MV-4-11 (cell line): ENCODE measurements around the gene SLC31A2.
A peak's percentile ranks its signal among the peaks of the same experiment; 100 is the strongest.

Source experiments
- DNase-seq: peaks from one replicate; lab custom pipeline; 2025; lab: John Stamatoyannopoulos, UW

SLC31A2 gene

GRCh38 chr9:113151696-113152630, 1.2 kb downstream of the SLC31A2 start:
- DNase-seq, result peak; percentile 42

DNA sequence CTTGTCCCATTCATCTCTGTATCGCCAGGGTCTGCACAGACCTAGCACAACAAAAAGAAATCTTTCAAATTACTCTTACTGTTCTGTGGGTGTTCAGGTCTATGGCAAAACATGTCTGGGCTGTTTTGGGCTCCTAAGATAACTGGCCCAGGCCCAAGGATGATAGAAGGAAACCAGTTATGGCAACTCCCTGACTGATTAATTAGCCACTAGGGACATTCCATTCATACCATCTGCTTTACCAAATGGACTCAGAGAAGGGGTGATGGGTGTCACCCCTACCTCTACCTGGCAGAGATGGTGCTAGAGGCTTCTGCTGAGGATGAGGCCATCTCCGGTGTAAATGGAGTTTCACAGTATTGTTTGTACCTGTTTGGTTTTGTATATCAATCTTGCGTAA, 1.9 kb downstream of the SLC31A2 start:
- no peak for DNase-seq

DNA sequence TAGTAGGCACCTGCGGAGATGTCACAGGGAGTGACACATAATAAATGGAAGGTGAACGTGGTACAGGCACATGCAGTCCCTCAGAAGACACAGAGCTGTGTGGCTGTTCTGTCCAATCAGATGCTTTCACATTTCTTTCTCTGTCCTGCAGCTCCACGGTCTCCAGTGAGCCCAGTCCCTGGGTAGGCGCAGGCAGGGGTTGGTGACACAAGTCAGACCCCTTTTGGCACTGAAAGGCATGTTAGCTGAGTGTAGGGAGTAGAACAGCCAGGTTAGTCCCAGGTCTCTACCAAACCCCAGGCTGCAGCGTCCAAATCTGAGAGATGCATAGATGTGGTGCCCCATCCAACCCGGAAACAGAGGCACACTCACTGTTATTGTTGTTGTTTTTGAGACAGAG, 2.8 kb downstream of the SLC31A2 start:
- no peak for DNase-seq

DNA sequence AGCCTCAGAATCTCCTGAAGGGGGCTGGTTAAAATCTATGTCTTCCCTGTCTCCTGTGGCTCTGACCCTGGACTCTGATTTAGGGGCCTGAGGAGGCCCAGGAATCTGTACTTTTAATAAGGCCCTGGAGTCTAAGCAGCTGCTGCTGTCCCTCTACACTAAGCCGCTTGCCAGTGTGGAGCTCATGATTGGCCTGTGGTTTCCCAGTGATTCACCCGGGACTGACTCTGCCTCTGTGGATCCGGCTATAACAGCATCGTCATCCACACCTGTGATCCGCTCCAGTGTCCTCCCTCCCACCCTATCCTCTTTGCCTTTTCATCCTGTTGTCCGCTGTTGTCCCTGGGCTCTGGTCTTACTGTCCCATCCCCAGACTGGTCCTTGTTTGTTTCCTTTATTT, 3.7 kb downstream of the SLC31A2 start:
- peak; percentile 74 for DNase-seq

GRCh38 chr9:113154946-113155345, 4.1 kb downstream of the SLC31A2 start:
- peak; percentile 83 for DNase-seq

- peak; percentile 89 for DNase-seq
These were observed 5.2 kb downstream of the SLC31A2 start for GRCh38 chr9:113155911-113156588.

GRCh38 chr9:113156880-113157279, 6.1 kb downstream of the SLC31A2 start:
- no peak for DNase-seq

- no peak for DNase-seq
These were observed 7.6 kb downstream of the SLC31A2 start for GRCh38 chr9:113158446-113158845.

GRCh38 chr9:113160571-113160970, 9.8 kb downstream of the SLC31A2 start:
- DNase-seq, result no peak

DNA sequence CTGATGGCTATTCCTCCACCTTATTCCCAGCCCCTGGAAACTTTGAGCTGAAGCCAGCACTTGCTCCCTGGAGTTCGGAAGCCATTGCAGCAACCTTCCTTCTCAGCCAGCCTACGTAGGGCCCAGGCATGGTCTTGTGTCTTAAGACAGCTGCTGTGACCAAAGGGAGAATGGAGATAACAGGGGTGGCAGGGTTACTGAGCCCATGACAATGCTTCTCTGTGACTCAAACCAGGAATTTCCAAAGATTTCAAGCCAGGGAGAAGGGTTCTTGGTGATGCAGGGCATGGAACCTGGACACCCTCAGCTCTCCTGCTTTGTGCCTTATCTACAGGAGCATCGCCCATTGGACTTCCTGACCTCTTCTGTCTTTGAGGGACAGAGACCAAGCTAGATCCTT, 12.2 kb downstream of the SLC31A2 start:
- no peak for DNase-seq

- DNase-seq, result no peak
These were observed 13.9 kb downstream of the SLC31A2 start for GRCh38 chr9:113164536-113165300.

DNA sequence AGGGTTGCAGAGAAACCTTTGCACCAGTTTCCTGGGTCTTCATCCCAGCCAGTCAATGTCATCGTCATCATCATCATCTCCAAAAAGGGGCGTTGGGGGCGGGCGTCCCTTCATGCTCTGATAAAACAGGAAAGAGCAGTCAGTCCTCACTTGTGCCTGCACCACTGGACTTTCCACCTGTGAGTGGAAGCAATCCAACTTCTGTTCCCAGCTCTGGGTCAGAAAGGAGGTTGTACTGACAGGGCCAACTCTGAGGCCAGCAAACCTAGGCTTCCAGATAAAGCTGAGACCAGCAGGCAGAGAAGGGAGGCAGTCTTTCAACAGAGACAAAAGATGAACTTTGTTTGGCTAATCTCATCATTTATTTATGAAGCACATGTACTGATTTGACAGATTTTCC, 15.2 kb downstream of the SLC31A2 start:
- no peak for DNase-seq

GRCh38 chr9:113168809-113169208, 18.0 kb downstream of the SLC31A2 start:
- no peak for DNase-seq

- DNase-seq, result no peak
These were observed 22.5 kb downstream of the SLC31A2 start for GRCh38 chr9:113173341-113173740.

GRCh38 chr9:113176803-113177202, 26.0 kb downstream of the SLC31A2 start:
- DNase-seq, result peak; percentile 24

GRCh38 chr9:113177251-113177650, 26.4 kb downstream of the SLC31A2 start:
- no peak for DNase-seq

GRCh38 chr9:113178087-113178486, 27.3 kb downstream of the SLC31A2 start:
- DNase-seq, result no peak

- DNase-seq, result no peak
These were observed 29.0 kb downstream of the SLC31A2 start for GRCh38 chr9:113179839-113180238.

GRCh38 chr9:113181165-113181564, 30.4 kb downstream of the SLC31A2 start:
- no peak for DNase-seq

DNA sequence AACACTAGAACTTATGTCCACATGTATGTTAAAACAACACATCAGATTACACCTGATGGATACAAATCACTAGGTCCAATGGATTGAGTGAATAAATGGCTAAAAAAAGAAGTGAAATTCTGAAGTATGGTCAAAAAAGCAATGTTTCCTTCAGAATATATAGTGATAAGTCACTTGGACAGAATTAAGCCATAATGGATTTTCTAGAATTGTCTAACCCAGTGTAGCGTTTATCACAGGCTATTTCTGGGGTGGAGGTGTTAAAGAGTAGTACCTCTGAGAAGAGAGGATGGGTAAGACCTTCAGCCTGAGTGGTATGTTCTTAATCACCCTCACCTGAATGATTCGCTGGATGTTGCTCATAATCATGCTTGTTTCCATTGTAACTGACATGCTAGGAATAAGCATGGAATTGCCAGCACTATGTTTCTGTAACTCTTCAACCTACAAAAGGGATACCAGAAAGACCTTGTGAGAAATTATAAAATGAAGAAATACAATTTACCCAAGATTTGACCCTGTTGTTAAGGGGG, 33.2 kb downstream of the SLC31A2 start:
- no peak for DNase-seq

DNA sequence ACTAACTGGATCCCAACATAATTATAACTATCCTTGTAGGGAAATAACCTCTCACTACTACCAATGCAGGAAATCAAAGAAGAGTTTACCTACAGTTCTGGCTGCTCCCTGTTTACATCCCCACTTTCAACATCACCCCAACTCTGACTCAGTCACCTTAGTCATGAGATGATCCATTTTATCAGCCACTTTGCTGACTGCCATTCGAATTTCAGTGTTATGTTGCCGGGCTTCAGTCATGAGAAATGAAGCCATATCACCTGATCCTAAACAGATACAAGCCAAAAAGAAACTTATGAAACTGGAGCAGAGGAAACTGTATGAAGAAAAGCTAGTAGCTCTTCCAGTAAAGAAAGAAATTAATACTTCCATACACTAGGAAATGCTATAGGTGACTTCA, 33.7 kb downstream of the SLC31A2 start:
- no peak for DNase-seq

GRCh38 chr9:113185271-113185670, 34.5 kb downstream of the SLC31A2 start:
- no peak for DNase-seq
